Measurements from ENCODE around the gene CRYBB1.

DNA sequence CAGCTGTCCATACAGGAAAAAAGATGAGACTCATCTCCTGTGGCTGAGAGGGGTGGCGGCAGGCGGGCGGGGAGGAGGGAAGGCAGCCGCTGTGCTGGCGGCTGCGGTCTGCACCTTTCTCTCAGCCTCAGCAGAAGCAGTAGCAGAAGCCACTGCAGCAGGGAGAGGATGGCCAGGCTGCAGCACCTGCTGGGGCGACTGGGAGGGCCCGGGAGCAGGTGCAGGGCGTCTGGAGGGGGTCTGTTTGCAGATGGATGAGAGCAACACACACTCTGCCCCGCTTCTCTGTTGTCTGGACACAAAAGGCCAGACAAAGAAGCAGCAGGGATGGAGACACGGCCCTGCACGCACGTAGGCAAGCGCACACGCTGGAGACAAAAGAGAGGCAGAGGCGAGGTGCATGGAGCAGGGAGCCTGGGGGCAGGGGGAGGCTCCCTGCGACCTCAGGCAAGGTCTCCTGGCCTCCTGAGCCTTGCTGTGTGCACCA, 30.2 kb upstream of the CRYBB1 start:
- TF ChIP-seq, protein P1, sequence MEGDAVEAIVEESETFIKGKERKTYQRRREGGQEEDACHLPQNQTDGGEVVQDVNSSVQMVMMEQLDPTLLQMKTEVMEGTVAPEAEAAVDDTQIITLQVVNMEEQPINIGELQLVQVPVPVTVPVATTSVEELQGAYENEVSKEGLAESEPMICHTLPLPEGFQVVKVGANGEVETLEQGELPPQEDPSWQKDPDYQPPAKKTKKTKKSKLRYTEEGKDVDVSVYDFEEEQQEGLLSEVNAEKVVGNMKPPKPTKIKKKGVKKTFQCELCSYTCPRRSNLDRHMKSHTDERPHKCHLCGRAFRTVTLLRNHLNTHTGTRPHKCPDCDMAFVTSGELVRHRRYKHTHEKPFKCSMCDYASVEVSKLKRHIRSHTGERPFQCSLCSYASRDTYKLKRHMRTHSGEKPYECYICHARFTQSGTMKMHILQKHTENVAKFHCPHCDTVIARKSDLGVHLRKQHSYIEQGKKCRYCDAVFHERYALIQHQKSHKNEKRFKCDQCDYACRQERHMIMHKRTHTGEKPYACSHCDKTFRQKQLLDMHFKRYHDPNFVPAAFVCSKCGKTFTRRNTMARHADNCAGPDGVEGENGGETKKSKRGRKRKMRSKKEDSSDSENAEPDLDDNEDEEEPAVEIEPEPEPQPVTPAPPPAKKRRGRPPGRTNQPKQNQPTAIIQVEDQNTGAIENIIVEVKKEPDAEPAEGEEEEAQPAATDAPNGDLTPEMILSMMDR (IDR thresholded peaks at IDR 0.05): no peak
- no peak for TF ChIP-seq EZH2 (IDR thresholded peaks at IDR 0.05; ENCODE audit: borderline replicate concordance, insufficient read depth, low read depth, low read length, poor library complexity, severe bottlenecking)
